Left renal pelvis (tissue), 4 donors: ENCODE measurements around the gene MICALL2. TPM values are rescaled to one million over a fixed set of nuclear protein-coding genes. Genes with fewer than 3 reads are reported as not detected.

Source experiments
- DNase-seq, 4 donors: peaks; one replicate each; pipeline ENCODE4 v3.0.0-alpha.2; 2013; ENCODE audit warnings: low read depth in 4 of 4, low spot score in 3 of 4
- polyA plus RNA-seq, 4 donors: library from polyadenylated mRNA; unstranded; fragments of 120-200 nt; gene quantifications; one replicate each; pipeline ENCODE4 v1.2.1, GENCODE V29; 2013; ENCODE audit not compliant: insufficient read length in 4 of 4

Gene MICALL2
- 10 to 100 TPM in 1 of 4 donors, 1 to 10 TPM in 3; 5.4 to 16.3 (median 7.0) TPM for polyA plus RNA-seq

- DNase-seq: no peak
These were observed at the start of gene MICALL2 for GRCh38 chr7:1458683-1459511. Gene MICALL2 (minus strand): TSS chr7:1459470. CDS start chr7:1459326, 144 bp downstream.

- no peak for DNase-seq
These were observed 49.0 kb upstream of the MICALL2 start for GRCh38 chr7:1508277-1508758.

- peak in 1 of 4 donors; percentile 10 for DNase-seq
These were observed 46.7 kb upstream of the MICALL2 start for GRCh38 chr7:1505731-1506550.

GRCh38 chr7:1503816-1504775 lies 44.8 kb upstream of the MICALL2 start, which contains the start of gene INTS1:
Gene INTS1 (minus strand): TSS chr7:1504389. CDS start chr7:1503960, 429 bp downstream.
- DNase-seq: peak; percentile 71 to 85 (median 81)

GRCh38 chr7:1503390-1503789 lies 44.1 kb upstream of the MICALL2 start:
- no peak for DNase-seq

- no peak for DNase-seq
These were observed 43.6 kb upstream of the MICALL2 start for GRCh38 chr7:1502845-1503244.

GRCh38 chr7:1501487-1502270 lies 42.4 kb upstream of the MICALL2 start:
- no peak for DNase-seq

- DNase-seq: no peak
These were observed 41.0 kb upstream of the MICALL2 start for GRCh38 chr7:1500064-1500807.

- no peak for DNase-seq
These were observed 40.2 kb upstream of the MICALL2 start for GRCh38 chr7:1499367-1500029.

GRCh38 chr7:1498370-1499305 lies 39.4 kb upstream of the MICALL2 start:
- DNase-seq: no peak

GRCh38 chr7:1497293-1497927 lies 38.1 kb upstream of the MICALL2 start:
- DNase-seq: no peak

- no peak for DNase-seq
These were observed 37.4 kb upstream of the MICALL2 start for GRCh38 chr7:1496531-1497292.

- no peak for DNase-seq
These were observed 36.4 kb upstream of the MICALL2 start for GRCh38 chr7:1495564-1496242.

- no peak for DNase-seq
These were observed 35.7 kb upstream of the MICALL2 start for GRCh38 chr7:1494866-1495563.

- DNase-seq: no peak
These were observed 35.2 kb upstream of the MICALL2 start for GRCh38 chr7:1494447-1494846.
